ENCODE data around the gene KLHL14. TPM values are rescaled to one million over a fixed set of nuclear protein-coding genes. Genes with fewer than 3 reads are reported as not detected.
"Not testable (repeated sequence)": the region's sequence is repeated elsewhere in the genome, so short reads cannot be mapped to it uniquely, and the experiment has no call there.

Gene KLHL14, protein sequence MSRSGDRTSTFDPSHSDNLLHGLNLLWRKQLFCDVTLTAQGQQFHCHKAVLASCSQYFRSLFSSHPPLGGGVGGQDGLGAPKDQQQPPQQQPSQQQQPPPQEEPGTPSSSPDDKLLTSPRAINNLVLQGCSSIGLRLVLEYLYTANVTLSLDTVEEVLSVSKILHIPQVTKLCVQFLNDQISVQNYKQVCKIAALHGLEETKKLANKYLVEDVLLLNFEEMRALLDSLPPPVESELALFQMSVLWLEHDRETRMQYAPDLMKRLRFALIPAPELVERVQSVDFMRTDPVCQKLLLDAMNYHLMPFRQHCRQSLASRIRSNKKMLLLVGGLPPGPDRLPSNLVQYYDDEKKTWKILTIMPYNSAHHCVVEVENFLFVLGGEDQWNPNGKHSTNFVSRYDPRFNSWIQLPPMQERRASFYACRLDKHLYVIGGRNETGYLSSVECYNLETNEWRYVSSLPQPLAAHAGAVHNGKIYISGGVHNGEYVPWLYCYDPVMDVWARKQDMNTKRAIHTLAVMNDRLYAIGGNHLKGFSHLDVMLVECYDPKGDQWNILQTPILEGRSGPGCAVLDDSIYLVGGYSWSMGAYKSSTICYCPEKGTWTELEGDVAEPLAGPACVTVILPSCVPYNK
- polyA plus RNA-seq = under 1 TPM; 0.12 to 0.79 (median 0.22) TPM

DNA sequence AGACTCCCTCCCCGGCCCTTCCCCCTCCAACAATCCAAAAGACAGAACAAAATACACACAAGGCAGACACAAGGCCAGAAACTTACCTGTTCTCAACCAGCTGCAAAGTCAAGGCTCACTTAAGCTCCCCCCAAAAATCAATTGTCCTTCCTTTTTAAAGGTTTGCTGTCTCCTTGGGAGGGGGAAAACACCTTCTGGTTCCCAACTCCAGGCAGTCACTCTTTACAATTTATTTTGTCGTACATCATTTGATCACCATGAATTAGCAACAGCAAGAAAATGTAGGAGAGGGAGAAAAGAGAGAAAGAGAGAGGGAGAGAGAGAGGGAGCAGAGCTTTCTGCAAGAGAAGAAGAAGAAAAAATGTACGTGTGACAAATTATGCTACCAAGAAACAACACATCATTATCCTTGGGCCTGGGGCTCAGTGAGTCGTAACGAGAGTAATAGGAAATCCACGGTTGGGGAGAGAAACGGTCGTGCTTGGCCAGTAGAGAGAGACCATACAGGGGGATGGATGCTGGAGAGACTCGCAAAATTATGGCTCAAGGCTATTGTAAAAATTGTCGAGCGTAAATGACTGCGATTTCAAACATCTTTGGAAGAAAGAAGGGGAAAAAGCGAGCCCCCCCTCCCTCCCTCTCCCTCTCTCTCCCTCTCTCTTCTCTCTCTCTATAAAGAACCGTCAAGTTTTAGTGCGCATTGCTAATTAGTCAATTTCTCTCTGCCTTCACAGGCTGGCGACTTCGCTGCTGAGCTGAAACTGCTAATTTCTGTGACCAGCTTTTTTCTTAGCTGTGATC lies at the start of gene KLHL14:
KLHL14 (minus strand) TSS at position 443 of the 801 bp plus-strand sequence. CDS start 2,432 bp downstream, outside the sequence.
- no peak within 1 kb of the TSS for H3K27ac ChIP-seq (ENCODE audit: low read depth, low read length)
- 30 to 41% (median 32%) methylated on average over 17 of the region's 17 CpGs for WGBS, 3 donors

DNA sequence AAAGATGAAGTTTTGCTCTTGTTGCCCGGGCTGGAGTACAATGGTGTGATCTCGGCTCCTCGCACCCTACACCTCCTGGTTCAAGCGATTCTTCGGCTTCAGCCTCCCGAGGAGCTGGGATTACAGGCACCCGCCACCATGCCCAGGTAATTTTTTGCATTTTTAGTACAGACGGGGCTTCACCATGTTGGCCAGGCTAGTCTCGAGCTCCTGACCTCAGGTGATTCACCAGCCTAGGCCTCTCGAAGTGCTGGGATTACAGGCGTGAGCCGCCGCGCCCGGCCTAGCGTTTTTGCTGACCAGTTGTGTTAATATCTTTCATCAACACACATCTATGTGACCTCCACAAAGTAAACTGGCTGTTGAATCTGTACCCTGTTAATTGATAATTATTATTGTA lies 49.4 kb upstream of the KLHL14 start:
- no peak overlapping the region for H3K27ac ChIP-seq (ENCODE audit: low read depth, low read length)
- WGBS, 3 donors = 88 to 90% (median 88%) methylated on average over 16 of the region's 16 CpGs

DNA sequence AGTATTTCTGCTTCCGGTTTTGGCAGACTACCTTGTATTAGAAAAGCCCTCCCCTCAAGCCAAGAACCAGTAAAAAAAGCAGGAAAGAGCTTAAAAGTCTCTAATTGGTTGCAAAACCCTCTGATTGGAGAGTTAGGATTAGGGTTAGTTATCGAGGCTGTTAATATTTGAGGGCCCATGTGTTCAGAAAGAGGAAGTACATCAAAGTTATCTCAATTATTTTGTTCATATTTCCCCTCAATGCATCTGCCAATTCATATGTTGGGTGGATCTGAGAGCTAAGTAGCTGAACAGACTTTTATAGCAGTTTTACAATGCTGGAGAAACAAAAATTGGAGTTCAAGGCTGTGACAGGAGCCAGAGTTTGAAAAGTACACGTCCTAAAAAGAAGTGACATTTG lies 43.1 kb upstream of the KLHL14 start:
- WGBS, 3 donors = 71 to 77% (median 74%) methylated on average over 3 of the region's 3 CpGs
- H3K27ac ChIP-seq (ENCODE audit: low read depth, low read length) = no peak overlapping the region

DNA sequence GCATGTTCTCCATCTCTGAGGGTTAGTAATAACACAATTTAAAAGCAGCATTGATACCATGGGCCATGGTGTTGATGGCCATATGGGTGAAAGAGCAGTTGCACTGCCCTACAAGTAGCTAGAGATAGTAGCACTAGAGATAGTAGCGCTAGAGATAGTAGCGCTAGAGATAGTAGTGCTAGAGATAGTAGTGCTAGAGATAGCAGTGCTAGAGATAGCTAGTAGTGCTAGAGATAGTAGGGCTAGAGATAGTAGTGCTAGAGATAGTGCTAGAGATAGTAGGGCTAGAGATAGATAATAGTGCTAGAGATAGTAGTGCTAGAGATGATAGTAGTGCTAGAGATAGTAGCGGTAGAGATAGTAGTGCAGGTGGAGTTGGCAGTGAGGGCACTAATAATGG lies 39.5 kb upstream of the KLHL14 start:
- 33 to 70% (median 63%) methylated on average over 3 of the region's 3 CpGs for WGBS, 3 donors

DNA sequence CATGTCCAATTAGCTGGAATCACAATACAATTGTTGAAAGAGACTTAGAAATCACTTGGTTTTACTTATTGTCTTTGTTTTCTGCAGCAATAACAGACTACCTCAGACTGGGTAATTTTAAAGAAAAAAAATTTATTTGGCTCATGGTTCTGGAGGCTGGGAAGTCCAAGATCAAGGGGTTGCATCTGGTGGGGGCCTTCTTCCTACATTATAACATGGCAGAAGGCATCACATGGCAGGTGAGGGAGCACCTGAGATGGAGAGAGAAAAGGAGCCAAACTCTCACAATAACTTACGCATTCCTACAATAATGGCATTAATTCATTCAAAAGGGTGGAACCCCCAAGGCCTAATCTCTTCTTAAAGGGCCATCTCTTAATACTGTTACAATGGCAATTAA lies 37.5 kb upstream of the KLHL14 start:
- H3K27ac ChIP-seq (ENCODE audit: low read depth, low read length) = no peak overlapping the region
- 43 to 92% (median 88%) methylated on average over 1 of the region's 1 CpG for WGBS, 3 donors

More for the DNA sequence above, 39.5 kb upstream of the KLHL14 start:
- H3K27ac ChIP-seq (ENCODE audit: low read depth, low read length) = no peak overlapping the region

DNA sequence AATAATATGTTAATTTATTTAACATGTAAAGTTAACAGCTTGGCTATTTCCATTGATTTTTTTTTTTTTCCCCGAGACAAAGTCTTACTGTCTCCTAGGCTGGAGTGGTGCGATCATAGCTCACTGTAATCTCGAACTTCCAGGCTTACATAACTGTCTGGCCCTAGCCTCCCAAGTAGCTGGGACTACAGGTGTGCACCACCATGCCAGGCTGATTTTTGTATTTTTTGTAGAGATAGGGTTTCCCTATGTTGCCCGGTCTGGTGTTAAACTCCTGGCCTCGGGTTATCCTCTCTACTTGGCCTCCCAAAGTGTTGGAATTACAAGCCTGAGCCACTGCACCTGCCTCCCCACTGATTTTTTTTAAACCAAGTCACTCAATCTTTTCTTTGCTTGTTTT lies 32.5 kb upstream of the KLHL14 start:
- no peak overlapping the region for H3K27ac ChIP-seq (ENCODE audit: low read depth, low read length)
- 80 to 86% (median 81%) methylated on average over 5 of the region's 5 CpGs for WGBS, 3 donors

DNA sequence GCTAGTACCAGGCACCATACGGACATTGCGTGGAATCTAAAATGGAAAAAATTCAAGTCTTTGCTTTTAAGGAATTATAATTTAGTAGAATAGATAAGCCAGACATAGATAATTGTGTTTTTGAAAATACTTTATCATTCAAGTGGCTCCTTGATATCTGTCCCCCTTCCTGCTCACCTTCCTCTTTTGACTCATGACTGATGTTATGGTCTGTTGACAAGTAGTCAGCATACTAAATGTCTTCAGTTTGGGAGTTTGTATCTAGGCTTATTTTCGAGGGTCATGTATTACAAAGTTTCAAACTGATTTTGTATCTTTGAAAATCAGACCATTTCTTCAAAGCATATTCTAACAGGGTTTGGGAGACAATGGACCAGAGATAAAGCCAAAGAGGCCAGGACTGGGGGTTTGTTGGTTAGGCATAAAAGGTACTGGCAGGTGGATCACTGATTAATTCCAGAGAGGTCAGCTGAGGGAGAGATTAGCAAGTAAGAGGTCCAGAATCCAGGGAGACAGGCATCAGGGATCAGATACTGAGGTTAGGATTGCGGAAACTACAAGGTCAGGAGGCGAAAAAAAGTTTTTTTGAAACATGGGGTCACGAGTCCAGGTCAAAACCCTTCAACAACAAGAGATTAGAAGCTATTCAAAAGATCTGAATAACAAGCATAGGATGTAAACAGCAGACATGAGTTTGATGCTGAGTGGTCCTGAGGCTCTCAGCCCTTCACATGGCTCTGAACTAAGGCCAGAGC lies 31.5 kb upstream of the KLHL14 start:
- H3K27ac ChIP-seq (ENCODE audit: low read depth, low read length) = no peak overlapping the region
- 70 to 78% (median 75%) methylated on average over 6 of the region's 6 CpGs for WGBS, 3 donors

DNA sequence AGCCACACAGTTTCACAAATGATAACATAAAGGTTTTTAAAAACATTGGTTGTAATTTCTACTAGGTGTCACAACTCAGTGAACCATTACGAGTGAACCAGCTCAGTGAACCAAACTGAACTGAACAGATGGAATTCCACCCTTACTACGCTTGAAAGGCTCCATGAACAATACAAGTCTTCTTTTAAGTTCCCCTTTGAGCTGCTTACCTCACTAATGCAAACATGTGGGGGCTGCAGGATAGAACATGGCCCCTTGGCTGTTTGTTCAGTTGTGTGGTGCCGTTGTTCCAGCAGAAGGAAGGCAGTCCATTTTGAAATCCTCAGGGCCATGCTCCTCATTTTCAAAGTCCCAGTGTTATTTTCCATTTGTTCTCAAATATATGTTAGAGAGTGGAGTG lies 30.7 kb upstream of the KLHL14 start:
- WGBS, 3 donors = 42 to 92% (median 75%) methylated on average over 3 of the region's 3 CpGs
- H3K27ac ChIP-seq (ENCODE audit: low read depth, low read length) = no peak overlapping the region

DNA sequence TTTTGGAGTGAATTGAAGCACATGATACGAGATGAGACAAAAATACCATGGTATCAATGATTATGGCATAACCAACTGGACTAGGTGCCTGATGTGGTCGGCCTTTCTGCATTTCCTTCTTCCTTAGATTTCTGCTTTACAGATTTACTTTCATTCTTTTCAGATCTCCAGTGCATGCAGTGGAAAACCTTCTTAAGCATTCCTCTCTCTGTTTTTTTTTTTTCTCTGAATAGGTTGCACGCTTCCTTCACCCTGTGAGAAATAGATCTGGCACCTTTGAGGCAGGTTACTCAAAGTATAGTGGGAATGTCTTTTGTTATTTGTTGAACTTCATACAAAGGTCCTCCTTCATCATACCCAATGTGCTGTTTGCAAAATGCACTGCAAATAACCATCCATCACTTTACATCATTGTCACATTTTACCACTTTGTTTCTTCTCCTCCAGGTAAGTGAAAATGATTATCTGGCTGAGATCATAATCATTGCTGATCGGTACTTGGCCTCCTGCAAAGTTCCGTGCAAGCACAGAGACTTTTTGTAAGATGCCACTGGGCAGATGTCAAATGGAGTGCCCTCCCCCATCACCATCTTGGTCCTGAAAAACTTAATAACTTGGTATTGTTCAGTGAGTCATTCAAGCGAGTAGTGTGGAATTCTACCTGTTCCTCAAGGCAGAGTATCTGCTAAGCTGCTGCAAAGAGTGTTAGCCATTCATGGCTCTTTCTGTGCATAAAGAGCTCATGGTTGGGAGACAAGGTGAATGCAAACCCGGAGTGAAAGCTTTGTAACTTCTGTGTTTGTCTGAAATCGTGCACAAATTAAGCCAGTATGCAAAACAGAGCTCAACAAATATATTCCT lies 30.0 kb upstream of the KLHL14 start:
- WGBS, 3 donors = 53 to 88% (median 81%) methylated on average over 8 of the region's 8 CpGs

DNA sequence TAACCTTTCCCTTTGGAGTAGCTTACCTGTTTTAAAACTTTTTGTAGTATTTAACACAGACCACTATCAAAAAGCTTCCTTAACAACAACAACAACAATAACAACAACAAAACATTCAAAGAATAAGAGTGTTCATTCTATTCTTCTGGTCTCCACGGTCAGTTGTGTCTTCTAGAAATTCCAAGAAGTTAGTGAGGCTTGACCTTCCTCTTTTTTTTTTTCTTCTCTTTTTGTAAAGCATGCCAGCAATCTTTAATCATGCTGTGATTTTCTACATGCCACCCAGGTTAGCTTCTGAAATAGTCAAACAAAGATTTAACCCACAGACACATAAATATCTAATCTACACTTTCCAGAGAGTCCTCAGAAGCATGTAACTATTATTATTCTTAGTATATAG lies 28.4 kb upstream of the KLHL14 start:
- 30 to 33% (median 32%) methylated on average over 1 of the region's 1 CpG for WGBS, 3 donors
- H3K27ac ChIP-seq (ENCODE audit: low read depth, low read length) = no peak overlapping the region

More for the DNA sequence above, 30.0 kb upstream of the KLHL14 start:
- no peak overlapping the region for H3K27ac ChIP-seq (ENCODE audit: low read depth, low read length)

DNA sequence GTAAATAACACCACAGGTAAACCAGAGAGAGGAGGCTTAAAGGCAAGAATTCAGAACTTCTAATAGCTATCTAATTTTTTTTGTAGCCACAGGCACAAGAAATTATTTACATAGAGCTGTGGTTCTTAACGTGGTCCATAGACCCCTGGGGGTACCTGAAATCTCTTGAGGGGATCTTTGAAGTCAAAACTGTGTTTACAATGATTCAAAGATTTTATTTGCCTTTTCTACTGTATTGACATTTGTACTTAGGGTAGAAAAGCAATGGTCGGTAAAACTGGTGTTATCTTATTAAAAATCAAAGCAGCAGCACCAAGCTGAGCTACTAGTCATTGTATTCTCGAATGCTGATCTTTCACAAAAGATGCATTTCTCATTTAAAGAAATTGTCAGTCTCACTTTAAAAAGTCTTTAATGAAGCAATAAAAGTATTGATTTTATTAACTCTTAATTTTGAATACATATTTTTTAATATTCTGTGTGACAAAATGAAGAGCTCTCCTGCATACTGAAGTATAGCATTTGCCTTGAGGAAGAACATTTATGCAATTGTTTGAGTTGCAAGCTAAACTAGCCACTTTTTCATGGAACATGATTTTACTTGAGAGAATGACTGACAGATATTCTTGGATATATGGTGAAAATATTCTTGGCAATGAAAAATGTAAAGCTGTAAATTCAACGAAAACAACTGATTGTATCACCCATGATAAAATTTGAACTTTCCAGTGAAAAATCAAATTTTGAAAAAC lies 25.6 kb upstream of the KLHL14 start:
- no peak overlapping the region for H3K27ac ChIP-seq (ENCODE audit: low read depth, low read length)
- 51 to 81% (median 80%) methylated on average over 4 of the region's 4 CpGs for WGBS, 3 donors

DNA sequence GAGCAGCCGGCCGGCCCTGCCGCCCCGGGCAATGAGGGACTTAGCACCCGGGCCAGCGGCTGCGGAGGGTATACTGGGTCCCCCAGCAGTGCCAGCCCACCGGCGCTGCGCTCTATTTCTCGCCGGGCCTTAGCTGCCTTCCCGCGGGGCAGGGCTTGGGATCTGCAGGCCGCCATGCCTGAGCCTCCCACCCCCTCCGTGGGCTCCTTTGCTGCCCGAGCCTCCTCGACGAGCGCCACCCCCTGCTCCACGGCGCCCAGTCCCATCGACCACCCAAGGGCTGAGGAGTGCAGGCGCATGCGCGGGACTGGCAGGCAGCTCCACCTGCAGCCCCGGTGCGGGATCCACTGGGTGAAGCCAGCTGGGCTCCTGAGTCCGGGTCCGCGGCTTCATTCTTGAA lies 21.8 kb upstream of the KLHL14 start:
- not testable (repeated sequence) for H3K27ac ChIP-seq (ENCODE audit: low read depth, low read length)
- WGBS, 3 donors = 86 to 93% (median 91%) methylated on average over 24 to 31 of the region's 31 CpGs

DNA sequence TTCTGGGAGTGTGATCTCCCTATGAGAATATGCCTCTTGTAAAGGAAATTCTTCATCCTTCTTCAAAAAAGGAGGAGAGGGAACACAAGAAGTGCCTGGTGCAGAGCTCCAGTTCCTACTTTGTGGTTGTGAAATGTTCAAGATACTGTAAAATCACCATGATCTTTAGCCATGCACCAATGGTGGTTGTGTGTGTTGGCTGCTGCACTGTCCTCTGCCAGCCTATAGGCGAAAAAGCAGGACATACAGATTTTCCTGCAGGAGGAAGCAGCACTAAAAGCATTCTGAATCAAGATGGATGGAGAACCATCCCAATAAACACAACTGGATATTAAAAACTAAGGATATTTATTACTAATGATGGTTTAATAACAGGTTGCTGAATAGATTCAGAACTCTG lies 6.2 kb upstream of the KLHL14 start:
- no peak overlapping the region for H3K27ac ChIP-seq (ENCODE audit: low read depth, low read length)
- 69 to 87% (median 77%) methylated on average over 1 of the region's 1 CpG for WGBS, 3 donors

DNA sequence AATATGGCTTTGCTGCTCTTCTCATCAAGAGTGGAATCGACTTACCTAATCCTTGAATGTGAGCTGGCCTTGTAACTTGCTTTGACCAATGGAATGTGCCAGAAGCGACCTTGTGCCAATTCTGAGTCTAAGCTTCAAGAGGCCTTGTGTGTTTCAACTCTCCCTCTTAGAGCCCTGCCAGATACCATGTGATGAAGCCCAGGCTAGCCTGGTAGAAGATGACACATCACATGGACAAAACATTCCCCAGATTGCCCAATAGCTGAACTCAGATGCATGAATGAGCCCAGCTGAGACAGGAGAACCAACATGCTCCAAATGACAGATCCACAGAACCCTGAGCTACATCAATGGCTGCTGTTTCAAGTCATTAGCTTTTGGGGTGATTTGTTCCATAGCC lies 4.2 kb upstream of the KLHL14 start:
- 81 to 89% (median 82%) methylated on average over 2 of the region's 2 CpGs for WGBS, 3 donors
- H3K27ac ChIP-seq (ENCODE audit: low read depth, low read length) = no peak overlapping the region

DNA sequence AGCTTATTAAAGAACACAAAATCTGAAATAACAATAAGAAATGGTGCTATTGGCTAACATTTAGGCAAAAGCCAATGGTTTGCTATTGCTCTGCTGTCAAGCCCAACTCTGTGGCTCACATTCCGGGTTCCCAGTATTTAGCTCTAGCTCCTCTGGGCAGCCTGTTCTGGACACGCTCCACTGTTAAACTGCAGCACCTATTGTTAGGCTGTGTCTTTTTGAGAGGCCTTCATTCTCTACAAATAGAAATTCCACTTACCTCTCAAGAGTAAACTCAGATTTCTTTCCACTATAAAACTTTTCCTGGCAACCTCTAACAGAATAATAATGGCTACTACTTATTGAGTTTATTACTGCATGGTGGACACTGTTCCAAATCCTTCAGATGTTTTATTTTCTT lies 3.7 kb upstream of the KLHL14 start:
- WGBS, 3 donors = 45 to 77% (median 73%) methylated on average over 2 of the region's 2 CpGs

DNA sequence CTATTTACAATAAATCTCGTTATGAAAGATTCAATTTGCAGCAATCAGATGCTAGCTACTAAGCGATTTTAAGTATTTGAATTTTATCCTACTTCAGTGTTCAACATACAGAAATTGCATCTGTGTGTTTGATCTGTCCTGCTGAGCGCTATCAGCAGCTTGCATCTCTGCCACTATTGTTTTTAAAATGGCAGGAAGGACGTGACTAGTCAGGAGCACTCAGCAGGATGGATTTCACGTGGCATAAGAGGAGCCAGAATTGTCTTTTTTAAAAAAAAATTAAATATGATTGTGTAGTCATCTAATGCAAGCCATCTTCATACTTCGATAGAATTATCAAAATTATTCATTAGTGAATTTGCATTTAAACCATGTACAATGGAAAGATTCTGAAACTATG lies 2.8 kb upstream of the KLHL14 start:
- WGBS, 3 donors = 72 to 80% (median 75%) methylated on average over 6 of the region's 6 CpGs
- H3K27ac ChIP-seq (ENCODE audit: low read depth, low read length) = no peak overlapping the region

More for the DNA sequence above, 3.7 kb upstream of the KLHL14 start:
- no peak overlapping the region for H3K27ac ChIP-seq (ENCODE audit: low read depth, low read length)

DNA sequence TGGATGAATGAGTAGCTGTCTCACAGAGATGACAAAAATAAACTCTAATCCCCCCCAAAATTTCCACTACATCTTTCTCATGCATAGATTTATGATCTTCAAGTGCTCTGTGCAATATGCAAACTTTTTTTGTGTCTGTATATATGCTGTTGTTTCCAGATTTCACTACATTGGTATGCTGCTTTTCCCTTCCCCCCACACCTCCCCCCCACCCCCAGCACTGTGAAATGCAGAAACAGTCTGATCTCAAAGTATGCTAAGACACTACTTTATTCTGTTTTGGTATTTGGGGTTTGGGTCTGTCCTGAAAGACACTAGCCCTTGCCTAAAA lies 524 bp upstream of the KLHL14 start:
- no peak overlapping the region for H3K27ac ChIP-seq (ENCODE audit: low read depth, low read length)
